Measurements from ENCODE around the gene CBX4.

The CBX4 gene

DNA sequence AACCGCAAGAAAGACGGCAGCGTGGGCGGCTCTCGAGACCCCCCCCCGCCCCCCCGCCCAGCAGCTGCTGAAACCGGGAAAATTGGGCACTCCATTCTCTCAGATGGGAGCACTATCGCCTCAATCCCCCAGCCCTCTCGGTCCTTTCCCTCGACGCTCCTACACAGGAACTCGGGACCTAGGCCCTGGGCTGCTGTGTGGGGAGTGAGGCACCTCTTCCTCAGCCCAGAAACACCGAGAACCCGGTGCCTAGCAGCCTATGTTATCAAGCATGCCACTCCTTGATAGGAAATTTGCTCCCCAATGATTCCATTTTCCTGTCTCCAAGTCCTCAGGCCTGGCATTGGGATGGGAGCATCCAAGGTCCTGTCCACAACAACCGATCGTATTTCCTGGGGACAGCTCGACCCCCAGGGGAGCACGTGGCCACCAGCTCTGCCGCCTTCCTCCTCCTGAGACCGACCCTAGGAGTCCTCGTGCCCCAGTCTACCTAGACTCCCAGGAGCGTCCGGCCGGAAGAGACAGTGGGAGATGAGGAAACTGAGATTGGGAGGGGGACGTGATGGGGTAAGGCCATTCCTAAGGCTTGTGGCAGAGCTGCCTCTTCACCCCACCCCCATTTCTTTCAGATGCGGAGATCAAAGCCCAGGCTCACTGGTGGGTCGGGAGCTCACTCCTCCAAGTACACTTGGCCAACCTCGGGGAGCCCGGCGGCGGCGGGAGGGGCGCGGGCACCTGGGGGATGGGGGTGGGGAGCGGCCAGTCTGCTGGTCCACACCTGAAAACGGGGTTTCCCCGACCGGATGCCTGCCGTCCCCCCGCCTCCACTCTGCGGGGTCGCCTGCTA, 24.9 kb downstream of the CBX4 start:
- peak overlapping the region; percentile 65 to 84 for H3K27ac Mint-ChIP-seq
- H3K9me3 Mint-ChIP-seq, result no peaks in the 10 kb centered on the region
- peak overlapping the region; percentile 69 to 76 for H3K4me3 Mint-ChIP-seq
- no peak for ATAC-seq (replicated peaks)
- H3K4me1 Mint-ChIP-seq (ENCODE audit: low read depth in 2 of 2), result peaks cover 21% of the 10 kb centered on the region in 2 donors
- H3K27me3 Mint-ChIP-seq, result peaks cover 40 to 80% of the 10 kb centered on the region in 2 donors
- DNase-seq, result no peak
- H3K36me3 Mint-ChIP-seq (ENCODE audit: insufficient read depth), result peaks cover 22% of the 10 kb centered on the region

DNA sequence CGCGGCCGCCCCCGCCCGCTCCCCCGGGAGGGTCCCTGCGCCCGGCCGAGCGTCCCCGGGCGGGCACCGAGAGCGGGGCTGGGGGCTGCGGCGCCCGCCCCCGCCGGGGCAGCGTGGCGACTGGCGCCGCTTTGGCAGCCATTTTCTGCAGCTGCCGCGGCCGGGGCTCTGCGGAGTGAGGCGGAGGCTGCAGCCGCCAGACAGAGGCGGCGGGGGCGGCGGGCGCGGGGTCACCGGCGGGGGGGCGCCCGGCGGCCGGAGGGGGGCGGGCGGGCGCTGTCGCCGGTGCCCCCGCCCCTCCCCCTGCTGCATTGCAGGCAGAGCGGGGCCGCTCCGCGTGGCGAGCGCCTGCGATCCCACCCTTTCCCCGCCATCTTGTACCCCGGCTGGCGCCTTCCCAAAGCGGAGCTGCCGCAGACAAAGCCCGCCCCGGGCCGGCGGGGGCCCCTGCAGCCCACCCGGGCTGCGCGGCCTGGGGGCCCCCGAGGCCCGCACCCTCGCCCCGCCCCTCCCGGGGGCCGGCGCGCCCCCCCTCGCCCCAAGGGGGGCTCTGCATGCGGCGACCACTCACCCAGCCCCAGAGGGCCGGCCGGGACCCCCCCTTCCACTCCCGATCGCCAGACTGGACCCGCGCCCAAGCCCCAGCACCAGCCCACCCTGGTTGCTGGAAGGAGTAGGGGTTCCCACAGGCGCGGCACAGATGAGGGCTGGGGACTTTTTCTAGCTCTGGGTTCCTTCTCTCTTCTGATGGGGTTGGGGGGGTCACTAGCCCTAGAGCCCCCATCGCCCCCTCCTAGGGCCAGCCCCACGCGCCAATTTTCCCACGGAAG, 25.7 kb downstream of the CBX4 start:
- ATAC-seq (replicated peaks), result no peak
- Mint-ChIP-seq H3K4me1 (ENCODE audit: low read depth in 2 of 2) (peaks cover 21 to 24% of the 10 kb centered on the region in 2 donors), H3K27me3 (peaks cover 48 to 80% of the 10 kb centered on the region in 2 donors), H3K9me3 (no peaks in the 10 kb centered on the region), H3K4me3 (peak overlapping the region; percentile 69 to 76), H3K27ac (peak overlapping the region in 1 of 2 donors; percentile 84), H3K36me3 (ENCODE audit: insufficient read depth) (peaks cover 27% of the 10 kb centered on the region)
- no peak for DNase-seq

DNA sequence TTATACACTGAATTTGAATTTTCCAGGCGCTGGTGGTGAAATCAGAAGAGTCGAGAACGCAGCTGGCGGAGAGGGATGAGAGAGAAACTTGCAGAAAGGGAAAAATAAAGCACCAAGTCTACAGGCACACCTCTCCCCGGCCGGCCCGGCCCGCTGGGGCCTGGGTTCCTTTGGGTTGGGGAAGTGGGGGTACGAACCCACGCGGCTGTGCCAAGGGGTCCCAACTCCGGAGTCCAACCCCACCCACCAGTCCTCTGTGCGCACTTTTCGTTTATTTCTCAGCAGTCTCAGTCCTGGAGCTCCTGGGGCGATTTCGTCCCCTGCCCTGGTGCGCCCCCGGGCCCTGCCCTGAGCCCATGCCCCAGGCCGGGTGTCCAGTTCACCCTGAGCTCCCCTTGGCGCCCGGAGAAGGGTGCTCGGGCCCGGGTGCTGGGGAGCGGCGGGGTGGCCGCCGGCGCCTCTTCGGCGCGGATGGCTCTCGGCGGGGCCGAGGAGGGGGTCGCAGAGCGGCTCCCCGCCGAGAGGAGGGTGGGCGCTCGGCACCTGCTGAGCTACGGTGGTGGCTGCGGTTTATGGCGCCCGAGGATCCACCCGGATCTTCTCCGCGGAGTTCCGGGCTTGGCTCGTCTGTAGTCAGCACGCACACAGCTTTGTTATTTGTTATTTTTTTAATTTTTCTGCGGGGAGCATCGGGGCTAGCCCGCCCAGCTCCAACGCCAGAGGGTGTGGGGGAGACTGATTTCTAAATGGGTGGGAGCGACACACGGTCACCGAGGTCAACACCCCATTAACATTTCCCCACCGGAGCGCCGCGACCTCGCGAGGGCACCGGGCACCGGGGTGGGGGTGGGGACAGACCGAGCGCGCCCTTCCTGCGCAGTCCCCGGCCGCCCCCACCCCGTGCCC, 26.6 kb downstream of the CBX4 start:
- Mint-ChIP-seq H3K9me3 (no peaks in the 10 kb centered on the region), H3K4me3 (peak overlapping the region; percentile 63 to 70), H3K27ac (no peak overlapping the region), H3K27me3 (peaks cover 55 to 81% of the 10 kb centered on the region in 2 donors), H3K4me1 (ENCODE audit: low read depth in 2 of 2) (peaks cover 21 to 24% of the 10 kb centered on the region in 2 donors), H3K36me3 (ENCODE audit: insufficient read depth) (peaks cover 27% of the 10 kb centered on the region)
- DNase-seq (no peak), ATAC-seq (replicated peaks) (no peak)

DNA sequence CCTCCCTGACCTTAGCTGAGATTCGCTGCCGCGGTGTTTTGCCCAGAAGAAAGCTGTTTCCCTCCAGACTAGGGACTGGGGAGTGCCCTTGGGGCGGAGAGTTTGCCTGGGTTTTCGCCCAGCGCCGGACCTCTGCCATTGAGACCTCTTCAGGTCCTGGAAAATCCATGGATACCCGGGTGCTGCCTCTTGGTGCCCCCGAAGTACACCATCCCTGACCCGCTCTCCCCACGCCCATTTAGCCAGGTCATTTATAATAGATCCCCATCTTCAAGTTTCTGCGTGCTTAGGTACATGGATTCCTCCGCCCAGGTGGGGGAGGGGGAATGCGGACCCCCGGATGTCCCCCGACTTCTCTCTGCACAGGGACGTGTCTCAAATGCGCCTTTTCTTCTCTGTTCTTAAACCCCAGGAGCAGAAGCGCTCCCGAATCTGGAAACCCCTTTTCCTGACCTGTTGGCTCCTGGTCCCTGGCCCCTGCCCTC, 27.3 kb downstream of the CBX4 start:
- H3K27me3 Mint-ChIP-seq, result peaks cover 59 to 81% of the 10 kb centered on the region in 2 donors
- no peak for ATAC-seq (replicated peaks)
- H3K4me1 Mint-ChIP-seq (ENCODE audit: low read depth in 2 of 2), result peaks cover 21 to 24% of the 10 kb centered on the region in 2 donors
- peaks cover 29% of the 10 kb centered on the region for H3K36me3 Mint-ChIP-seq (ENCODE audit: insufficient read depth)
- no peak overlapping the region for H3K27ac Mint-ChIP-seq
- no peaks in the 10 kb centered on the region for H3K9me3 Mint-ChIP-seq
- no peak for DNase-seq
- H3K4me3 Mint-ChIP-seq, result peak overlapping the region; percentile 63 to 70

DNA sequence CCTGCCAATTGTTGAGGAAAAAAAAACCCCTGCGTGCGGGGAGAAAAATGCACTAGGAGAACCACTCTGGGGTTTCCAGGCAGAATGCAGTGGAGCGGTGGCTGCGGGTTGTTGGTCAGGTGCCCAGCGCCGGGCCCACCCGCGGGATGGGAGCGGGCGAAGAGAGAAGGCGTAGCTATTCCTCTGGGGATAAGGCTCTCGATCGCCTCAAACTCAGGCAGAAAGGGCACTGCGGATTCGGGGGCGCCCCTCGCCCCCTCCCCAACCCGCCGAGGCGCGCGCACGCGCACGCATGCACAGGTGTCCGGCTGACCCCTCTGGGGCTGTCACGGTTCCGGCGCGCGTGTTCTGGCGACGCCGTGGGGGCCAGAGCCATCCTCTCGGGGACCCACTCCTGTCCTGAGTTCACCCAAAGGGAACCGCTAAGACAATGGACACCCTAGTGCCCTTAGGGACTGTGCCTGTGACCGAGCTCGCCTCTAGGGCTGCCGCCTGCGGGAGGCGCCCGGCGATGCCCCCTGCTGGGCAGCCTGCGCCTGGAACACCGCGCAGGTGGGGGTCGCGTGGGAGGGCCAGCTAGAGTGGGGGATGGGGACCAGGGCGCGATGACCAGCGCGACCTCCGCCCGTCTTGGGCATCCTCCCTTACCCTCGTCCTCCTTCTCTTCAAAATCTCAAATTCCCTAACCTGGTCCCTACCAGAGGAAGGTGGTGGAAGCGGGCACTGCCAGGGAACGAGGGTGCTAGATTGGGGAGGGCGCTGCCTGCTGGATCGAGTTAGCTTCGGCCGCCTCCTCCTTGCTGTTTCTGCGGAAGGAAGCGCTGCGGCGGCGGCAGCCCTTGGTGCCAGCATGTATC, 28.0 kb downstream of the CBX4 start:
- peak overlapping the region; percentile 10 to 64 for H3K27ac Mint-ChIP-seq
- peak; percentile 13 for ATAC-seq (replicated peaks)

DNA sequence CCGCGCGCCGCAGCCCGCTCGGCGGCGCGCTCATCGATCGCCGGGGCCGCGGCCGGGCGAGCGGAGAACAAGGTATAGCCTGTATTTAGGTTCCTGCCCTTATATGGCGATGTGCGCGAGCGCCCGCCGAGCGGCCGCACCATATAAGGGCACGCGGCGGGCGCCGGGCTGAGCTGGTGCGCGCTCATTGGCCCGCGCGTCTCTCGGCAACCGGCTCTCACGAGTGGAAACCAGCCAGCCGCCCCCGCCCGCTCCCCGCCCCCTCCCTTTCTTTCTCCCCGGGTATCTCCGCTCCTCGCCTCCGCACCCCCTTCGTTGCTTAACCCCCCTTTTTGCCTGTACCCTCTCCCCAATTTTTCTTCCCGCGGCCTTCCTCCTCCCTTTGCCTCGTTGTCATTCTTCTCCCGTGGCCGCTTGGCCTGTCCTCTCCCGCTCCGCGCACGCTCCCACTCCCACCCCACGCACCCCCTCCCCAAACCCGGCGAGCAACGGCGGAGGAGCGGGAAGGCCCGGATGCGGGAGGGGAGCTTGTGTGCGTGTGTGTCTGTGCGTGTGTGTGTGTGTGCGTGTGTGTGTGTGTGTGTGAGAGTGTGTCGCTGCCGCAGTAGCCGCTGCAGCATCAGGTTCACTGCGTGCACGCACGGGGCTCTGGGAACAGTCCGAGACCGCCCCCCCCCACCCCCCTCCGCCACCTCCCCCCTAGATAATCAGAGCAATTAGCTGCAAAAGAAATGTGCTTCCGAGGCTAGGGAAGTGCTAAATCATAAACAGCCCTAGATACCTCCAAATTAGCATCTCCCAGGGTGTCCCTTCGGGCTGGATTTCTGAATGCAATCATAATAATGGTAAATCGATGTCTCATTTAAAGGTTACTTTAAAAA, 28.9 kb downstream of the CBX4 start:
- H3K36me3 Mint-ChIP-seq (ENCODE audit: insufficient read depth), result peaks cover 39% of the 10 kb centered on the region
- DNase-seq (peak; percentile 57 to 67 (median 62)), ATAC-seq (replicated peaks) (peak; percentile 90)
- H3K27me3 Mint-ChIP-seq, result peaks cover 65 to 84% of the 10 kb centered on the region in 2 donors
- peak overlapping the region; percentile 48 to 65 for H3K4me3 Mint-ChIP-seq
- H3K27ac Mint-ChIP-seq, result peak overlapping the region; percentile 10 to 64
- peaks cover 19 to 29% of the 10 kb centered on the region in 2 donors for H3K4me1 Mint-ChIP-seq (ENCODE audit: low read depth in 2 of 2)
- H3K9me3 Mint-ChIP-seq, result no peaks in the 10 kb centered on the region

More for the DNA sequence above, 28.0 kb downstream of the CBX4 start:
- no peak for DNase-seq
- peaks cover 62 to 81% of the 10 kb centered on the region in 2 donors for H3K27me3 Mint-ChIP-seq
- peaks cover 33% of the 10 kb centered on the region for H3K36me3 Mint-ChIP-seq (ENCODE audit: insufficient read depth)
- peaks cover 22 to 24% of the 10 kb centered on the region in 2 donors for H3K4me1 Mint-ChIP-seq (ENCODE audit: low read depth in 2 of 2)
- H3K4me3 Mint-ChIP-seq, result peak overlapping the region; percentile 63 to 70
- H3K9me3 Mint-ChIP-seq, result no peaks in the 10 kb centered on the region

DNA sequence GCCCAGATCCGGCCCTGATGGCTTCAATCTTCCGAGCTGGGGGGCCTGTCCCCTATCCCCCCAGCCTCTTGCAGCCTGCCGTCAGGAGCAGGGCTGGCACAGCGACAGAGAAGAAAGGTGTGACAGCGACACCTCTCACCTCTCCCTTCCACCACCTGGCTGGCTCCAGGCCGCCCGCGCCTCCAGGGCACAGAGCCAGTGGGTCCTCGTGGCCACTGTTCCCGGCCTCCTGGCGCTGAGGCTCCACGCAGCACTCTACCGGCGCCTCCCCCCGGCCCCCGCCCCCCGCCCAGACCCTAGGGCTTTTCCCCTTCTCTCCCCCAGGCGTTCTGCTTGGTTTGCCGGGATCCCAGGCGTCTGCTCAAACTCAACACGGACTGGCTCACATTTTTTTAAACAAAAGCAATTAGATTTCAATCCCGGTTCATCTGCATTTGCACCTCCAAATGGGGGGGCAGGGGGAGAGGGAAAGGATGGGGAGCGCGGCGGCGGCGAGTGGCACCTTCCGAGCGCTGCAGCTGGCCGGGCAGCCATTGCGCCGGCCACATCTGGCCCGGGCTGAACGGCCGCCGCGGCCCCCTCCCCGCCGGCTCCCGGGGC, 29.6 kb downstream of the CBX4 start:
- no peak overlapping the region for H3K27ac Mint-ChIP-seq
- no peak for ATAC-seq (replicated peaks)
- peak overlapping the region in 1 of 2 donors; percentile 43 for H3K4me3 Mint-ChIP-seq
- peaks cover 42% of the 10 kb centered on the region for H3K36me3 Mint-ChIP-seq (ENCODE audit: insufficient read depth)
- no peaks in the 10 kb centered on the region for H3K9me3 Mint-ChIP-seq
- peaks cover 24 to 30% of the 10 kb centered on the region in 2 donors for H3K4me1 Mint-ChIP-seq (ENCODE audit: low read depth in 2 of 2)
- DNase-seq, result no peak
- peaks cover 71 to 88% of the 10 kb centered on the region in 2 donors for H3K27me3 Mint-ChIP-seq

DNA sequence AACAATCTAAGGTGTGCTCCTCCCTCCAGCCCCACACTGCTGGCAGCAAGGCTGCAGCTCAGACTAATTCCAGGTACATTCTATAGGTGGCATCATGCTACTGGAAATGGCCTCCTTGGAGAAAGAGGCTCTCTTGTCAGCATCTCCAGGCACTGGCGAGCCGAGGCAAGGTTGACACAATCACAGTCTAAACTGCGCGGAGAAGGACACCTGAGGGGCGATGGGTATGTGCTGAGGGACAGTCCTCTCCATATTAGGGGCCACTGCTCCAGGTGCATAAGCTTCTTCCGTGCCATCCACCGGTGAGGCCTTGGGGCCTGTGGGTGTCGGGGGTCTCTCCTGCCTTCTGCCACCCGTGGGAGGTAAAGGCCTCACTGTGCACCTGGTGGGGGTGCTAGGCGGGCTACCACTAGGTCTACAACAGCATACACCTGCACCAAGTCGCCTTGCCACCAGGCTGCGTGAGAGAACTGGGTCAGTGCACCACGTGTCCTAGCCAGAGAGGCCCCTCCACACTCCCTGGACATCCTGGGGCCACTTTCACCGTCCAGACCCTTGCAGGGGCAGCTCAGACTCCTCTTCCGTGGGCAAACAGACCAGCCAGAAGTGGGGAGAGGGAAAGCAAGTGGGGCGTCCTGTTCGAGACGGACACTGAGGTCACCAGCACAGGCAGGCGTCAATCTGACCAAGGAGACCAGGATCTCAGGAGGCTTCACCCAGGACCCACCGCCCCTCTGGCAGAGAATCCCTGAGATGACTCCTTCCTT, 30.3 kb downstream of the CBX4 start:
- peaks cover 70 to 88% of the 10 kb centered on the region in 2 donors for H3K27me3 Mint-ChIP-seq
- ATAC-seq (replicated peaks), result no peak
- H3K36me3 Mint-ChIP-seq (ENCODE audit: insufficient read depth), result peaks cover 44% of the 10 kb centered on the region
- peaks cover 22 to 29% of the 10 kb centered on the region in 2 donors for H3K4me1 Mint-ChIP-seq (ENCODE audit: low read depth in 2 of 2)
- H3K4me3 Mint-ChIP-seq, result peak overlapping the region; percentile 33 to 43
- no peak for DNase-seq
- H3K9me3 Mint-ChIP-seq, result no peaks in the 10 kb centered on the region
- H3K27ac Mint-ChIP-seq, result no peak overlapping the region

DNA sequence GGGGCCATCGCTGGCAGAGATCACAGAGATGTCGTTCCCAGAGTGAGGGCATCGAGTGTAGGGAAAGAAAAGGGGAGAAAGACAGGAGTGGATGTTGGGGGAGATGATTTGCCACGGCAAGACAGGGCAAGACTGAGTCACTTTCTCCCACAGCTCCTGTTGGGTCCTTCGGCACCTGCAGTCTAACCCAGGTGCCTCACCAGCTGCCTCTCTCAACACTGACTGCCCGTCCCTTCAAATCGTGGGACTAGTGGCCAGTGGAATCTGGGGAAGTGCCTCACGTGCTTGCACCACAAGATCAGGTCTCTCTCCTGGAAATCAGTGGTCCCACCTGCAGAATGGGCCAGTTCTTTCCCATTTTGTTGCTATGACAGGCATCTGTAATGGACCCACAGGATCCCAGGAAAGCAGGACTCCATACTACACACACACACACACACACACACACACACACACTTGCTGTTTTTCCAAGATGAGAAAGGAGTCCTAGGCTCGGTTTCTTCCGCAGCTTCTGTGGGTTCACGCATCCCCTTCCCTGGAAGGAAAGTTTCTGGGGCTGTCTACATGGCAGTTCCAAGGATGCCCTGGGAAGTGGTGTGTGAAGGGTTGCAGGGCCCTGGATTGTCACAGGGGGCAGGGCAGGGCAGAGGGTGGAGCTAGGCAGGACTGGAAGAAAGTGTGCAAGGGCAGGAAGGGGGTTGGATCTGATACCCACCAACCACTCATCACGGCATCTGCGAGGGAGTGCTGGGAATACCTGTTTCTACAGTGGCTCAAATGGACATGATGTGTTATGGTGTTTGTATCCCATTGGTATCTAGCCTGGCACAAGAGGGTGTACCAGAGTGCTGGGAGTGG, 32.1 kb downstream of the CBX4 start:
- no peak for ATAC-seq (replicated peaks)
- H3K36me3 Mint-ChIP-seq (ENCODE audit: insufficient read depth), result peaks cover 50% of the 10 kb centered on the region
- H3K4me3 Mint-ChIP-seq, result no peak overlapping the region
- peaks cover 22 to 26% of the 10 kb centered on the region in 2 donors for H3K4me1 Mint-ChIP-seq (ENCODE audit: low read depth in 2 of 2)
- H3K9me3 Mint-ChIP-seq, result no peaks in the 10 kb centered on the region
- DNase-seq, result no peak
- no peak overlapping the region for H3K27ac Mint-ChIP-seq
- peaks cover 69 to 96% of the 10 kb centered on the region in 2 donors for H3K27me3 Mint-ChIP-seq

DNA sequence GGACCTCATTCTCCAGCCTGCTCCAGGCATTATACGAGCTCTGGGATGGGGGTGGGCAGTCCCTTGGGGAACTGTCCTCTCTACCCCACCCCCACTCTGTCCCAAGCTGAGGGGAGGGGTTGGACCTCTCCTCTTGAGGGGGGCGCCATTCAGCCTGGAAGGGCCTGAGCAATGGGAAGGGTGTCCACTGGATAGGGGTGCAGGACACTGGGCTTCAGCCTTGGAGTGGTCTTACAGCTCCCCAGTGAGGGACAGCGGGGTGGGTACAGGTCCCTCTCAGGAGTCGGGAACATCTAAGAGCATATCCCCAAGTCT, 32.8 kb downstream of the CBX4 start:
- no peak for DNase-seq
- Mint-ChIP-seq H3K9me3 (no peaks in the 10 kb centered on the region), H3K27me3 (peaks cover 70 to 96% of the 10 kb centered on the region in 2 donors), H3K4me1 (ENCODE audit: low read depth in 2 of 2) (peaks cover 18 to 20% of the 10 kb centered on the region in 2 donors), H3K27ac (no peak overlapping the region), H3K4me3 (no peak overlapping the region), H3K36me3 (ENCODE audit: insufficient read depth) (peaks cover 50% of the 10 kb centered on the region)
- ATAC-seq (replicated peaks), result no peak
